HT1080 (cell line): ENCODE data around the gene FBXO40. TPM values are rescaled to one million over a fixed set of nuclear protein-coding genes. Genes with fewer than 3 reads are reported as not detected.

Experiments used
- DNase-seq: peaks from one replicate; pipeline ENCODE4 v3.0.0-alpha.2; 2015; ENCODE audit warnings: low read depth
- total RNA-seq: library from RNA; depleted of rRNA; stranded (reverse); fragments of >200 nt; shearing (Covaris generic); gene quantifications from 2 replicates; pipeline ENCODE4 v1.2.3, GENCODE V29; 2014

FBXO40 gene
- total RNA-seq, 1 experiment from 2014 or later: 0.05 TPM

- DNase-seq: no peak
Measured at GRCh38 chr3:121619691-121620090, 26.5 kb downstream of the FBXO40 start.

DNA sequence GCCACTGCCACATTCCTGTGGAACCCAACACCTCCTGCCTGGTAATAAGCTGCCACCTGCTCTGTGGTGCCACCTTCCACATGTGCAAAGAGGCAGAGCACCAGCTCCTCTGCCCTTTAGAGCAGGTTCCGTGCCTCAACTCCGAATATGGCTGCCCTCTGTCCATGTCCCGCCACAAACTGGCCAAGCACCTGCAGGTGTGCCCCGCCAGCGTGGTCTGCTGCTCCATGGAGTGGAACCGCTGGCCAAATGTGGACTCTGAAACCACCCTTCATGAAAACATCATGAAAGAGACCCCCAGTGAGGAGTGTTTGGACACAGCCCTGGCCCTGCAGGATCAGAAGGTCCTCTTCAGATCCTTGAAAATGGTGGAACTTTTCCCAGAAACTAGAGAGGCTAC, 28.3 kb downstream of the FBXO40 start:
- DNase-seq: no peak

DNA sequence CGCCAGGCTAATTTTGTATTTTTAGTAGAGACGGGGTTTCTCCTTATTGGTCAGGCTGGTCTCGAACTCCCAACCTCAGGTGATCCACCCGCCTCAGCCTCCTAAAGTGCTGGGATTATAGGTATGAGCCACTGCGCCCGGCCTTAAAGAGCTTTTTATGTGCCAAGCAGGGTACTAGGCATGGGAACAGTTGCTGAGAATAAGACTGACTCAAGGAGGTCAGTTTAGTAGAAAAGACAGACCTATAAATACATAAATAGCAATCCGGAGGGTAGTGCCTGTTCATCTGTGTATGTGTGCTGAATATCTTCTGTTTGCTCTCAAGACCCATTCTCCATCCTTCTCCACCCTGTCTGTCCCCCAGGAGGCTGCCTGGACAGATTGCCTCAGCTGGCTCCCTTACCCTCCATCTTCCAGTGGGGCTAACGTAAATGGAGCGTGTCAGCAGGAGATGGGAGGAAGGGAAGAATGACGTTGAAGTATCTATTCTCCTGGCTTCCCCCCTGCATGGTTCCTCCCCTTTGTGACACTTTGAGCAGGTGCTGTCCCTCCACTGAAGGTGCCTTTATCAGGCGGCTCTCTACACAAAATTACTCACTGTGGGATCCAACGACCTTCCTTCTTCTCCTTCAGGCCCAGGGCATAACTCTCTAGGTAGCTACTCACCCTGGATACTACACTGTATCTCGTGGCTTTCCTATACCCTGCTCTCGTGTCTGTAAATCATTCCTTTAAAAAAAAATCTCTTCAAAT, 31.1 kb downstream of the FBXO40 start:
- no peak for DNase-seq

DNA sequence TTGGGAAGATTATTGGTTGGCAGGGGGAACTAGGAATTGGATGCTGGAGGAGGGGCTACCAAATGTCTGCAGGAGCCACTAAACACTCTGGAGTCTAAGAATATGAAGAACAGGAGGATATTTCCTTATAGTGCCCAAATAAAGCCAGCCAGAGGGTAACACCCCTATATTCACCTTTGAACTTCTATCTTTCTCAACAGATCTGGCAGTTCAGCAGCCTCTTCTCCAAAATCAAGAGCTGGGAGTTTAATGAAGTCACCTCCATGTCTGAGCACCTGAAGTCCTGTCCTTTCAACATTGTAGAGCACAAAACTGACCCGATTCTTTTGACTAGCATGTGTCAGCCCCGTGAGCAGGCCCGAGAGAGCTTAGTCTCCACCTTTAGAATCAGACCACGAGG, 33.3 kb downstream of the FBXO40 start:
- DNase-seq: no peak

GRCh38 chr3:121627211-121627610, 34.0 kb downstream of the FBXO40 start:
- no peak for DNase-seq

DNA sequence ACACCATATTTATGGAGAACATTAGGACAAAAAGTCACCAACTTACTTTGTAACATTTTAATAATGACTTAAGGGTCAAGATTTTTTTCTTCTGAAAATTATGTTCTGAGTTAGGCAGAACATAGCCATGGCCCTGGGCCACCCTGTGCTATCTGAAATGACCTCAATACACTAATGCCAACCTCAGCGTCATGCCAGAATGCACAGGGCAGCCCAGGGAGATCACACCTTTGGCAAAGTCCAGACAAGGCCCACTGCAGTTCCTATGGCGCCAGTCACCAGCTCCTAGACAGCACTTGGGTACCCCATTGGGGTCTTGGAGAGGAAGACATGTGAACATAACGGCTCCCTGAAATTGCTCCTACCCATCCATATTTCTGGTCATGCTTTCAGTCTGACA, 34.4 kb downstream of the FBXO40 start:
- DNase-seq: no peak

GRCh38 chr3:121629601-121630000, 36.4 kb downstream of the FBXO40 start:
- DNase-seq: no peak

GRCh38 chr3:121630355-121630754, 37.2 kb downstream of the FBXO40 start:
- DNase-seq: no peak

DNA sequence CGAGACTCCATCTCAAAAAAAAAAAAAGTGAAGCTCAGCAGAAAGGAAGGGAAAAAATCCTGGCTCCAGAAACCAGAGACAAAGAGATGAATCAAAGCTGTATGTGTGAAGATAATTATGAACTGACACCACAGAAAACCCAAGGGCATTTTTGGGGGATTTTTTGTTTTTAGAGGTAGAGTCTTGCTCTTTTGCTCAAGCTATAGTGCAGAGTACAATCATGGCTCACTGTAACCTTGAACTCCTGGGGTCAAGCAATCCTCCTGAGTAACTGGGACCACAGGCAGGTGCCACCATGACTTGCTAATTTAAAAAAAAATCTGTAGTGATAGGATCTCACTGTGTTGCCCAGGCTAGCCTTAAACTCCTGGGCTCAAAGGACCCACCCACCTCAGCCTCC, 44.7 kb downstream of the FBXO40 start:
- DNase-seq: no peak

DNA sequence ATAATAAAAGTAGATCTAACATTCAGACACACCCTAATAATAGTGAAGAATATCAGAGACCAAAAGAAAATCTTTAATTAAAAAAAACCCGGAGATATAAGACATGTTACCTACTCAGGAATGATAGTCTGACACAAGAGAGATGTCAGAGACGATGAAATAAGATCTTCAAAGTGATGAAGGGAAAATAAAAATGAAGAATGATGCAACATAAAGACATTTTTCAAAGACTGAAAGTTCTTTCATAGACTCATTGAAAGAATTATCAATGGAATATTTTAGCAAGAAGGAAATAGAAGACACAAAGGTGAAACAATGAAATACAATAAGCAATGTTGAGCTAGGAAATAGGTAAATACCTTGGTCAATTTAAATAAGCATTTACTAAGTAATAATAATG, 47.9 kb downstream of the FBXO40 start:
- DNase-seq: no peak

- no peak for DNase-seq
Measured at GRCh38 chr3:121642601-121643314, 49.6 kb downstream of the FBXO40 start.

GRCh38 chr3:121645054-121645453, 51.9 kb downstream of the FBXO40 start:
- DNase-seq: no peak

DNA sequence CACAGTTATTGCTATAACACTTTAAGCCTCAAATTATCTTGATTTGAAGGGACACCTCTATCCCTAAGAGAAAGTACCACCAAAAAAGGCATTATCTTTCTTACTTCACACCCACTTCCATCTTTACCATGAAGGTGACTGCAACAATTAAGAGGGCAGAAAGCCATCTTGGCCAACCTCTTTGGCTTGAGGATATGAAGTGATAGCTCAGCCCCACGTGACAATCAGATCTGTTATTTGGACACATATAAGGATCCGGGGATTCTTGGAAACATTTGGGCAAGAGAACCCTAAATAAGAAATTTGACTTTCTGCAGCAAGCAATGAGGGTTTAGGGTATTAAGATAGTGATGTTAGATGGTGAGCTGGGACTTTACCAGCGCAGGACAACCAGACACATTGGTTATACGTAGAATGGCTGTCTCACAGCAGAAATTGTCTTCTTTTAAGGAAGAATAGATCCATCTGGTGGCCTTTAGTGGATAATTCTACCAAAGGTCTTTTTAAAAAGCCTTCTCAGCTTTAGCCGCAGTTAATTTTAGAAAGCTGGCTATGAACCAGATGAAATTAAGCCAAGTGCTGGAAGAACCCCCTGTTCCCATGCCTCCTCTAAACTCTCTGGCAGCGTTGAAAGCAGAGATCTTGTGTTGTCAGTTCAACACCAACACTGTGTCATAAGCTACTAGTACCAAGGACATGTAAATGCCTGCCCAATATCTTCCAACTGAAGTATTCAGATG, 55.2 kb downstream of the FBXO40 start:
- DNase-seq: no peak

GRCh38 chr3:121649645-121650044, 56.5 kb downstream of the FBXO40 start:
- DNase-seq: peak; percentile 28

GRCh38 chr3:121651684-121652083, 58.5 kb downstream of the FBXO40 start:
- DNase-seq: peak; percentile 24

- no peak for DNase-seq
Measured at GRCh38 chr3:121654493-121655385, 61.6 kb downstream of the FBXO40 start.

DNA sequence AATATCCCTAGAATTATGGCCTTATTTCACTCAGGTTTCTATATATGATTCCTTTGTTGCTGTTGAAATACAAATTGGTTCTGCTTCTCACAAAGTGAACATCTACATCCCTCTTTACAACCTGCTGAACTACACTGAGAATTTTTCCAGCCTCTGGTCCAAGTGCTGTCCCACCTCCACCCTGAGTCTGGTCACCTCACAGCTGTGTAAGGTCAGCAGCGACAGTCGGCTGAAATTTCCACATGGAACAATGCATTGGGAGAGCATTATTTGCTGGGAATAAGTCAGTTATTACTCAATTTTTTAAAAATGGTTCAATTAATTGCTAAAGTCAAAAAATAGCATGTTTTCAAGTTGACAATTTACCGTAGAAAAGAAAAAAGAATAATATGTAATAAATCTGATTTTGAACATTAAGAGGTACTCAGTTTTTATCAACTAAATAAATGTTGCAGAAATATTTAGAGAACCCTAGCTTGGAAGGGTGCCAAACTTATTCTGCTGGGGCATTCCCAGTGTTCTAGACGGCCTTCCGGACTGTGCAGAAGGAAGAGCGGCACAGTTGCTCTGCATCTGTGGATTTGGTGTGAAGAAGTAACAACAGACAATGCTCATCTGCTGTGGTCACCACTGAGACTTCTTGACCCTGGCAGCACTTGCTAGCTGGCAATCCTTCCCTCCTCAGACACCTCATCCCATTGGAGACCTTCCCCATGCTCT, 65.7 kb downstream of the FBXO40 start:
- DNase-seq: no peak

- peak; percentile 10 for DNase-seq
Measured at GRCh38 chr3:121659586-121659985, 66.4 kb downstream of the FBXO40 start.

DNA sequence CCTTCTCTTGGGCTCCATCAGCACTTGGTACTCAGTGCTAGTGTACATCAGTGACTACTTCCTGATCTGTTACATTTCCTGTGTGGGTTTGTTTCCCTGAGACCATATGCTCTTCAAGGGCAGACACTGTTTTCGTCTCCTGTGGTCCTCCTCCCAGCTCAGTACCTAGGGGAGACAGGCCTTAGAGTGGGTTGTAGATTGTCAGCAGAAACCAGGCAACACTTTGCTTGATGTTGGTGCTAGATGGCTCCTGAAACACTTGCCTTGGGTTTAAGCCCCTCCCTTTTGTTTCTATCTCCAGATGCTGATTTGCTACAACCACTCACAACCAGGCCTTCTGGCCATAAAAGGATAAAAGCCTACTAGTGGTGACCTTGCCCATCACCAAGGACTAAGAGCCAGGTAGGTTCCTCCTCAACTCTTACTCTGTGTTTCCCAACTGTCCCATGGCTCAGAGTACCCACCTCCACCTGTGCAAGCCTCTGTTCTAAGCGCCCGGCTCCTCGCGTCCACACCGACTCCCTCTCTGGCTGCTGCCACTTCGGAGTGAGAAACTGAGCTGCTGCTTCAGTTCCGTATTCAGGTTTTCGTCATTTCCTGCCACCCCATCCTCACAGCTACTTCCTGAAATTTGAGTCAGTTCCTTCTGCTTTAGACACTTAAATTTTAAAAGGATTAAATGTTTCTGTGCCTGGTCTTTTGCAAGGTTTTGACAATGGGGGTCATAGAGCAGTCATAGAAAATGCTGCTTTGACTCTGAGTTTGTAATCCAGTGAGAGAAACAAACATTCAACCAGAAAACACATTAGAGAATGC, 67.4 kb downstream of the FBXO40 start, which contains the start of gene HCLS1:
HCLS1 (minus strand) TSS at position 548 of the 816 bp plus-strand sequence. CDS start 2,556 bp downstream, outside the sequence.
- peak; percentile 78 for DNase-seq
